HPDE6-E6E7 (cell line): ENCODE measurements around the gene MEIS3.

Source experiments
- DNase-seq: peaks from one replicate; pipeline ENCODE4 v3.0.0; 2011; ENCODE audit warnings: missing footprints; ENCODE audit errors: extremely low spot score

MEIS3 gene

DNA sequence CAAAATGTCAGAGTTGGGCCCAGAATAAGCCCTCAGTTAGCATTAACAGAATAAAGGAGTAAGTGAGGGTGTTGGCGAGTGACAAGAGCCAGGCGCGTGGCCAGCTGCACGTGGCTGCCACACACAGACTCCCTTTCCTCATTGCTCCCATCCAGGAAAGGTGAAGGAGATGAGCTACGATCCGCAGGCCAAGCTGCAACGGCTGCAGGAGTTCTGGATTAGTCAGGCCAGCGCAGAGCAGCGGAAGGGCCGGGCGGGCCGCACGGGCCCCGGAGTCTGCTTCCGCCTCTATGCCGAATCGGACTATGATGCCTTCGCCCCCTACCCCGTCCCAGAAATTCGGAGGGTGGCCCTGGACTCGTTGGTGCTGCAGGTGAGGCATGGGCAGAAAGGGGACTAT lies 57.0 kb downstream of the MEIS3 start:
- no peak for DNase-seq

GRCh38 chr19:47358936-47359335 lies 60.4 kb downstream of the MEIS3 start:
- DNase-seq = no peak

DNA sequence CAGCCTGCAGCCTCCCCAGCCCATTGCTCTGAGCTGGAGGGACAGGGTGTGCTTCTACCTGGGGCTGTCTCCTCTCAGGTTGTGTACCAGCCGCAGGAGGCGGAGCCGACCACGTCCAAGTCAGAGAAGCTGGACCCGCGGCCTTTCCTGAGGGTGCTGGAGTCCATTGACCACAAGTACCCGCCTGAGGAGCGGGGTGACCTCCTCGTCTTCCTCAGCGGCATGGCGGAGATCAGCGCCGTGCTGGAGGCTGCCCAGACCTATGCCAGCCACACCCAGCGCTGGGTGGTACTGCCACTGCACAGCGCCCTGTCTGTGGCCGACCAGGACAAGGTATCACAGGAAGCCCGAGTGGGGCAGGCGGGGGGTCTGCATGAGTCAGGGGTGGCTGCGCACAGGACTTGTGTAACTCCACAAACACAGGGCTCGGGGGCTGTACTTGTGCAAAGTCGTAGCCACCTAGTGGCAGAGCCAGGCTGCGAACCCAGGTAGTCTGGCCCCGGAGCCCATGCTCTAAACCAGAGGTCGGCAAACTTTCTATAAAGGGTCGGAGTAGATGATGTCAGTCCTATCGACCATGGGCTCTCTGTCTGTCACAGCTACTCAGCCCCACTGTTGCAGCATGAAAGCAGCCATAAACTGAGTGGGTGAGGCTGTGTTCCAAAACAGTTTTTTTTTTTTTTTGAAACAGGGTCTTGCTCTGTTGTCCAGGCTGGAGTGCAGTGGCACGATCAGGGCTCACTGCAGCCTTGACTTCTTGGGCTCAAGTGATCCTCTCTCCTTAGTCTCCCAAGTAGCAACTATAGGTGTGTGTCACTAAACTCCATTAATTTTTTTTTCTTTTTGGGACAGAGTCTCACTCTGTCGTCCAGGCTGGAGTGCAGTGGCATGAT lies 61.3 kb downstream of the MEIS3 start:
- DNase-seq = no peak

- DNase-seq = no peak
Observed at GRCh38 chr19:47356900-47357299, 62.4 kb downstream of the MEIS3 start.

DNA sequence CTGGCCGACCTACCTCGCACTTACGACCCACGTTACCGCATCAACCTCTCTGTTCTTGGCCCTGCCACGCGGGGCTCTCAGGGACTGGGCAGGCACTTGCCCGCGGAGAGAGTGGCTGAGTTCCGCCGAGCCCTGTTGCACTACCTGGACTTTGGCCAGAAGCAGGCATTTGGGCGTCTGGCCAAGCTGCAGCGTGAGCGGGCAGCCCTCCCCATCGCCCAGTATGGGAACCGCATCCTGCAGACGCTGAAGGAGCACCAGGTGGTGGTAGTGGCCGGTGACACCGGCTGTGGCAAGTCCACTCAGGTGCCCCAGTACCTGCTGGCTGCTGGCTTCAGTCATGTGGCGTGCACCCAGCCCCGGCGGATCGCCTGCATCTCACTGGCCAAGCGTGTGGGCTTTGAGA lies 66.0 kb downstream of the MEIS3 start:
- no peak for DNase-seq
